Spleen (tissue), 7 donors: ENCODE measurements around the gene NEO1.

ENCODE experiments used
- CTCF ChIP-seq, 11 experiments: fragments of 200-600 bp in 7 of 11; fragments of 450-650 bp in 4 of 11; sonication (generic) in 4 of 11; IDR thresholded peaks in 8 of 11; conservative IDR thresholded peaks in 3 of 11; 1 replicate in 7 of 11; 2 replicates in 4 of 11; pipeline versions ENCODE4 v1.4.0 to v1.8.0; 2016 to 2021; ENCODE audit warnings: antibody characterized with exemption in 11 of 11, inconsistent platforms in 4 of 11, mild to moderate bottlenecking in 1 of 11
- POLR2A ChIP-seq, 3 donors: fragments of 450-650 bp; IDR thresholded peaks; one replicate each; pipeline ENCODE4 v1.5.1; 2017; ENCODE audit warnings: antibody characterized with exemption in 3 of 3, mild to moderate bottlenecking in 1 of 3
- POLR2AphosphoS5 ChIP-seq, 3 donors: sonication (generic); formaldehyde crosslinking; IDR thresholded peaks; one replicate each; pipeline ENCODE4 v1.5.1; 2017; ENCODE audit warnings: antibody characterized with exemption in 3 of 3
- donor health status: DM: no; HTN: no; CAD: no; lungs with moderate emphysema.
- donor health status: DM: no; HTN: no; CAD: no.
- donor health status: DM: no; HTN: no; CAD: no.

- TF ChIP-seq CTCF (IDR thresholded peaks at IDR 0.05 in 8 of 11, conservative IDR thresholded peaks at IDR 0.05 in 3 of 11) (no peak), POLR2A (IDR thresholded peaks at IDR 0.05) (no peak), POLR2AphosphoS5 (IDR thresholded peaks at IDR 0.05) (no peak)
Measured at GRCh38 chr15:73344056-73344455, 291.8 kb downstream of the NEO1 start.
